Lower lobe of right lung (tissue), 2 donors: ENCODE measurements around the gene COL20A1. TPM values are rescaled to one million over a fixed set of nuclear protein-coding genes. Genes with fewer than 3 reads are reported as not detected.

ENCODE experiments used
- ATAC-seq, 2 donors: fragments of 200-7000 bp; cut with Tn5 transposase; one replicate each; pipeline ENCODE4 v1.9.1; 2020 to 2022; ENCODE audit warnings: mild to moderate bottlenecking in 2 of 2, moderate library complexity in 2 of 2
- DNase-seq: peaks from one replicate; pipeline ENCODE4 v3.0.0-alpha.2; 2020
- H3K27ac ChIP-seq: fragments of 200-600 bp; one replicate; pipeline ENCODE4 v1.8.0; 2022
- H3K27me3 ChIP-seq: fragments of 200-600 bp; one replicate; pipeline ENCODE4 v1.8.0; 2022; ENCODE audit warnings: low read depth
- H3K36me3 ChIP-seq: fragments of 200-600 bp; one replicate; pipeline ENCODE4 v1.8.0; 2022; ENCODE audit warnings: mild to moderate bottlenecking
- H3K4me1 ChIP-seq: fragments of 200-600 bp; one replicate; pipeline ENCODE4 v1.8.0; 2022
- H3K4me3 ChIP-seq: fragments of 200-600 bp; one replicate; pipeline ENCODE4 v1.8.0; 2022; ENCODE audit warnings: mild to moderate bottlenecking
- H3K9me3 ChIP-seq: fragments of 200-600 bp; one replicate; pipeline ENCODE4 v1.8.0; 2022
- CTCF ChIP-seq: fragments of 200-600 bp; IDR thresholded peaks from one replicate; pipeline ENCODE4 v1.8.0; 2022; ENCODE audit warnings: antibody characterized with exemption, mild to moderate bottlenecking
- intact Hi-C: fragments of 100-400 bp; cut with DNase I; formaldehyde crosslinking; loops from one replicate; pipeline ENCODE4 v1.11.0; 2022
- total RNA-seq: library from RNA; stranded (reverse); fragmentation: NEBNext Ultra II Directional; extraction: Animal tissue kit (Norgen Biotek cat#: 25700); gene quantifications from one replicate; pipeline ENCODE4 v1.2.1, GENCODE V29; 2021
- donor health status: DM: no; HTN: yes; CAD: no; lungs with severe emphysema.

COL20A1 gene
- total RNA-seq, 1 donor from 2014 or later, result not detected

DNA sequence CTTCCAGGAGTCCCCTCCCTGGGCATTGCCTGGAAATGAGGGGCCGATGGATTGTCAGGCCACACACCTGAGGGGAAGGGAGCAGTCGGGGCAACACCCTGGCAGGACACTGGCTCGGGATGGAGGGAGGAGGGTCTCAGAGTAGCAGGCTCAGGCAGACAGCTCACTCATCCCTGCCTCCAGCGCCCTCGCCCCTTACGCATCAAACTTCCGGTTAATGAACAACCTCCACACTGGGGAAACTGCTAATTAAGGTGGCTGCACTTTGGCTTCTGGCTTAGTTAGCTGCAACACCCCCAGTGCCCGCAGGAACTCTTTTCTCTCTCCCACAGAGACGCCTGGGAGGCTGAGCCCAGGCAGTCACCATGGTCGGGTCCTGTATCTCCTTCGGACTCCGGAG, 81.5 kb downstream of the COL20A1 start:
- intact Hi-C loops, result no loop called here
- DNase-seq (no peak), ATAC-seq (no peak)
- Histone ChIP-seq H3K4me3 (no peak overlapping the region), H3K4me1 (no peaks in the 10 kb centered on the region), H3K36me3 (no peaks in the 10 kb centered on the region), H3K27me3 (peaks cover 79% of the 10 kb centered on the region), H3K27ac (no peak overlapping the region), H3K9me3 (no peaks in the 10 kb centered on the region)
- TF ChIP-seq CTCF, result no peak

- no peak for ATAC-seq
- no peaks in the 10 kb centered on the region for H3K9me3 ChIP-seq
- no peak for TF ChIP-seq CTCF
- no peak for DNase-seq
- intact Hi-C loops, result no loop called here
- no peak overlapping the region for H3K4me3 ChIP-seq
- H3K27ac ChIP-seq, result no peak overlapping the region
- H3K27me3 ChIP-seq, result peaks cover 82% of the 10 kb centered on the region
- no peaks in the 10 kb centered on the region for H3K36me3 ChIP-seq
- no peaks in the 10 kb centered on the region for H3K4me1 ChIP-seq
Measured at GRCh38 chr20:63375438-63375837, 82.5 kb downstream of the COL20A1 start.

- DNase-seq, result no peak
- no peaks in the 10 kb centered on the region for H3K4me1 ChIP-seq
- no peak overlapping the region for H3K27ac ChIP-seq
- H3K4me3 ChIP-seq, result no peak overlapping the region
- peaks cover 80% of the 10 kb centered on the region for H3K27me3 ChIP-seq
- no peaks in the 10 kb centered on the region for H3K9me3 ChIP-seq
- intact Hi-C loops, result no loop called here
- no peak for TF ChIP-seq CTCF
- H3K36me3 ChIP-seq, result no peaks in the 10 kb centered on the region
- no peak for ATAC-seq
Measured at GRCh38 chr20:63376283-63377250, 83.6 kb downstream of the COL20A1 start.

DNA sequence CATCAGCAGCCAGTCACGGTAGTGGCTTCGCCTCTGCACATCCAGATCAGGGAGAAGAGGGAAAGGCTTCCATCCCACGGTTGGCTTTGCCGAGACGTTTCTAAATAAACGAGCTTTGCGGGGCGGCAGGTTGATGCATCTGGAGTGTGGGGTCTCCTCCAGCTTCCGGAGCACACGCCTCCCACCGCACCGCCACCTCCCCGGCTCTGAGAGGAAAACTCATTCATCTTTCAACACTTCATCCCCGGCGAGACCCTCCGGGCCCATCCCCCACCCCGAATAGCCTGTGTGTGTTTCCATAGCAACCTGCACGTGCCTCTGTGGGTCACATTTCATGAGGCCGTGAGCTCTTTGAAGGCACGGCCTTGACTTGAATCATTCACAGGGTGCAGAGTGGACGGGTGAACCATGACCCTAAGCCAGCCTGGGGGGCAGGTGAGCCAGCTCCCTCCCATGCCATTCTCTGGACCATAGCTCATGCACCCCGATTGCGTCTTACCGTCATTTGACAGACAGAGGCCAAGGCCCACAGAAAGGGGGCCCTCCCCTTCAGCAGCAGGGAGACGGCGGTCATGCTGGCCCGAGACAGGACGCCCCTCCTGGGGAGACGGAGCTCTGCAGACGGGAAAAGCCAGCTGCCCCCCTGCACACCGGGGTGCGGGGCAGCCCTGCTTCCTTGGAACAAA, 84.4 kb downstream of the COL20A1 start:
- peaks cover 85% of the 10 kb centered on the region for H3K27me3 ChIP-seq
- intact Hi-C loops, result no loop called here
- no peak for DNase-seq

GRCh38 chr20:63377951-63378381, 85.0 kb downstream of the COL20A1 start:
- Histone ChIP-seq H3K27me3 (peaks cover 85% of the 10 kb centered on the region), H3K36me3 (no peaks in the 10 kb centered on the region), H3K27ac (no peak overlapping the region), H3K4me3 (no peak overlapping the region), H3K9me3 (no peaks in the 10 kb centered on the region), H3K4me1 (no peaks in the 10 kb centered on the region)
- no peak for ATAC-seq
- DNase-seq, result no peak
- TF ChIP-seq CTCF, result no peak
- intact Hi-C loops, result no loop called here

More for the DNA sequence above, 84.4 kb downstream of the COL20A1 start:
- Histone ChIP-seq H3K9me3 (no peaks in the 10 kb centered on the region), H3K4me3 (no peak overlapping the region), H3K4me1 (no peaks in the 10 kb centered on the region), H3K27ac (no peak overlapping the region), H3K36me3 (no peaks in the 10 kb centered on the region)
- no peak for ATAC-seq
- no peak for TF ChIP-seq CTCF
